OCI-LY3 (cell line): Measurements from ENCODE around the gene C1GALT1.

Experiments used
- H2AFZ ChIP-seq: fragments of 200-600, 300-600 bp; shearing (Covaris generic); 2 replicates; pipeline ENCODE4 v1.6.0; 2014; ENCODE audit warnings: antibody characterized with exemption, low read depth, low read length
- H3K27ac ChIP-seq: fragments of 200-600, 300-600 bp; sonication (generic); 2 replicates; pipeline ENCODE4 v1.5.1; 2014; ENCODE audit warnings: mild to moderate bottlenecking, low read length, moderate library complexity, mixed read lengths
- H3K27me3 ChIP-seq: fragments of 200-600, 300-600 bp; sonication (generic); 2 replicates; pipeline ENCODE4 v1.6.1; 2014; ENCODE audit warnings: low read depth, low read length, mixed read lengths
- H3K36me3 ChIP-seq: fragments of 200-600, 300-600 bp; sonication (generic); replicated peaks from 2 replicates; pipeline ENCODE3; 2014; ENCODE audit warnings: low read depth, low read length, mixed read lengths
- H3K4me1 ChIP-seq: fragments of 300-600, 200-600 bp; sonication (generic); 2 replicates; pipeline ENCODE4 v1.6.1; 2014; ENCODE audit warnings: low read length, mixed read lengths
- H3K4me2 ChIP-seq: fragments of 200-600, 300-600 bp; sonication (generic); 2 replicates; pipeline ENCODE4 v1.6.1; 2014; ENCODE audit warnings: low read length, mixed read lengths
- H3K4me3 ChIP-seq: fragments of 300-600, 200-600 bp; sonication (generic); 2 replicates; pipeline ENCODE4 v1.5.1; 2014; ENCODE audit warnings: antibody characterized with exemption, mild to moderate bottlenecking, low read length, moderate library complexity
- H3K79me2 ChIP-seq: fragments of 300-600, 200-600 bp; shearing (Covaris generic); 2 replicates; pipeline ENCODE4 v1.6.1; 2014; ENCODE audit warnings: mild to moderate bottlenecking, low read length, mixed read lengths
- H3K9ac ChIP-seq: fragments of 300-600, 200-600 bp; shearing (Covaris generic); 2 replicates; pipeline ENCODE4 v1.6.0; 2014; ENCODE audit warnings: mild to moderate bottlenecking, low read length, moderate library complexity
- H3K9me3 ChIP-seq: fragments of 200-600, 300-600 bp; shearing (Covaris generic); 2 replicates; pipeline ENCODE4 v1.6.1; 2014; ENCODE audit warnings: low read length, mixed read lengths; ENCODE audit not compliant: insufficient read depth
- H4K20me1 ChIP-seq: fragments of 200-600, 300-600 bp; sonication (generic); 2 replicates; pipeline ENCODE4 v1.6.1; 2016; ENCODE audit warnings: low read length, mixed read lengths; ENCODE audit not compliant: insufficient read depth
- CTCF ChIP-seq: fragments of 200-600, 300-600 bp; sonication (generic); IDR thresholded peaks from 2 replicates; pipeline ENCODE4 v1.5.1; 2014; ENCODE audit warnings: antibody characterized with exemption, low read length, low read depth
- EZH2phosphoT487 ChIP-seq: fragments of 200-600 bp; shearing (Covaris generic); IDR thresholded peaks from 2 replicates; pipeline ENCODE4 v1.6.1; 2018; ENCODE audit warnings: antibody characterized with exemption, mixed run types, low read depth

The C1GALT1 gene

GRCh38 chr7:7236041-7236440 lies 53.7 kb downstream of the C1GALT1 start:
- no peaks in the 10 kb centered on the region for H3K9me3 ChIP-seq
- H3K36me3 ChIP-seq: peaks cover 8% of the 10 kb centered on the region
- no peaks in the 10 kb centered on the region for H3K27me3 ChIP-seq
- no peak overlapping the region for H3K9ac ChIP-seq
- H3K4me2 ChIP-seq: no peak overlapping the region
- no peak overlapping the region for H2AFZ ChIP-seq
- no peak overlapping the region for H3K4me3 ChIP-seq
- H3K27ac ChIP-seq: no peak overlapping the region
- H3K79me2 ChIP-seq: peaks cover 15% of the 10 kb centered on the region
- no peaks in the 10 kb centered on the region for H4K20me1 ChIP-seq
- H3K4me1 ChIP-seq: no peaks in the 10 kb centered on the region
- TF ChIP-seq CTCF (no peak), EZH2phosphoT487 (no peak)

- Histone ChIP-seq H3K9me3 (no peaks in the 10 kb centered on the region), H3K9ac (no peak overlapping the region), H2AFZ (no peak overlapping the region), H4K20me1 (no peaks in the 10 kb centered on the region), H3K4me3 (no peak overlapping the region), H3K36me3 (peaks cover 4% of the 10 kb centered on the region), H3K4me2 (no peak overlapping the region), H3K79me2 (0 out of 2 replicates have a peak, but pooled peaks cover 3% of the 10 kb centered on the region), H3K27me3 (no peaks in the 10 kb centered on the region), H3K4me1 (peaks cover under 1% of the 10 kb centered on the region; the same call in 1 of the 2 replicates), H3K27ac (no peak overlapping the region)
- TF ChIP-seq EZH2phosphoT487: no peak
- TF ChIP-seq CTCF: no peak
Measured at GRCh38 chr7:7237201-7237977, 55.0 kb downstream of the C1GALT1 start.

- Histone ChIP-seq H3K27ac (no peak overlapping the region), H3K4me3 (no peak overlapping the region), H3K4me2 (no peak overlapping the region), H3K9ac (no peak overlapping the region), H3K4me1 (peaks cover 6% of the 10 kb centered on the region), H3K79me2 (no peaks in the 10 kb centered on the region), H2AFZ (no peak overlapping the region), H3K27me3 (no peaks in the 10 kb centered on the region), H4K20me1 (0 out of 2 replicates have a peak, but pooled peaks cover 3% of the 10 kb centered on the region), H3K9me3 (no peaks in the 10 kb centered on the region), H3K36me3 (peaks cover 4% of the 10 kb centered on the region)
- TF ChIP-seq EZH2phosphoT487: no peak
- no peak for TF ChIP-seq CTCF
Measured at GRCh38 chr7:7237978-7238267, 55.6 kb downstream of the C1GALT1 start.

DNA sequence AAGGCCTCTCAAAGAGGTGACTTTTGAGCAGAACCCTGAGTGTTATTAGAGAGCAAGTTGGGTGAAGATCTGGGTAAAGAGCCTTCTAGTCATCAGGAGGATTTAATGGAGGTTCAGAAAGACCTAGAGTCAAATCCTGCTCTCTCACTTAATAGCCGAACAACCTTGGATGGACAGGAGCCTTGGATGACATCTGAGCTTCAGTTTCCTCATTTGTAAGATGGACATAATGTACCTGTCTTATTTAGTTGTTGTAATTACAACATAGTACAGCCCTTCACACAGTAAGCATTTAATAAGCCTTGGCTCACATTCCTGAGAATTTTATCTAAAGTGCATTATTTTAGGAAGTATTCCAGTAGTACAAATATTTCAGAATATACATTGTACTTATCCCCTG lies 57.0 kb downstream of the C1GALT1 start:
- Histone ChIP-seq H4K20me1 (0 out of 2 replicates have a peak, but pooled peaks cover 3% of the 10 kb centered on the region), H3K27me3 (no peaks in the 10 kb centered on the region), H2AFZ (no peak overlapping the region), H3K4me3 (no peak overlapping the region), H3K4me1 (peaks cover 10% of the 10 kb centered on the region), H3K79me2 (no peaks in the 10 kb centered on the region), H3K36me3 (peaks cover 4% of the 10 kb centered on the region), H3K27ac (no peak overlapping the region), H3K4me2 (no peak overlapping the region), H3K9me3 (no peaks in the 10 kb centered on the region), H3K9ac (no peak overlapping the region)
- no peak for TF ChIP-seq CTCF
- TF ChIP-seq EZH2phosphoT487: no peak
